HCT116 (cell line): ENCODE results near the gene MXRA7.

Experiments
- CEBPB ChIP-seq: IDR thresholded peaks from 2 replicates; pipeline ENCODE4 v1.6.1; 2012; ENCODE audit warnings: low read depth
- EGR1 ChIP-seq: IDR thresholded peaks from 2 replicates; pipeline ENCODE4 v1.6.1; 2012; ENCODE audit warnings: low read depth
- ELF1 ChIP-seq: IDR thresholded peaks from 2 replicates; pipeline ENCODE4 v1.6.1; 2012; ENCODE audit warnings: low read depth, borderline replicate concordance
- EZH2 ChIP-seq: fragments of 200-600 bp; sonication (generic); IDR thresholded peaks from 2 replicates; pipeline ENCODE4 v1.6.1; 2017; ENCODE audit warnings: antibody characterized with exemption, mixed run types
- POLR2A ChIP-seq: IDR thresholded peaks from 2 replicates; pipeline ENCODE4 v1.7.0; 2011; ENCODE audit warnings: borderline replicate concordance; ENCODE audit not compliant: insufficient read depth, insufficient read length; ENCODE audit errors: extremely low read depth
- RAD21 ChIP-seq: IDR thresholded peaks from 2 replicates; pipeline ENCODE4 v1.6.1; 2012; ENCODE audit warnings: low read depth, mild to moderate bottlenecking
- SRF ChIP-seq: IDR thresholded peaks from 2 replicates; pipeline ENCODE4 v1.6.1; 2012; ENCODE audit warnings: low read depth
- TF ChIP-seq, protein P1 (sequence below), 3 experiments: fragments of 200-600 bp in 1 of 3; sonication (generic) in 1 of 3; IDR thresholded peaks in 2 of 3; conservative IDR thresholded peaks in 1 of 3; 2 replicates each; pipeline ENCODE4 v1.5.1; 2012 to 2017; ENCODE audit warnings: low read depth in 2 of 3, low read length in 2 of 3, antibody characterized with exemption in 1 of 3, borderline replicate concordance in 1 of 3, control low read depth in 1 of 3, mild to moderate bottlenecking in 1 of 3, mixed read lengths in 1 of 3, mixed run types in 1 of 3, moderate library complexity in 1 of 3; ENCODE audit not compliant: insufficient read depth in 1 of 3
- TF ChIP-seq, protein P2 (sequence below): IDR thresholded peaks from 2 replicates; pipeline ENCODE4 v1.6.1; 2012
- TF ChIP-seq, protein P3 (sequence below): IDR thresholded peaks from 2 replicates; pipeline ENCODE4 v1.6.1; 2012; ENCODE audit warnings: low read depth
- TF ChIP-seq, protein P4 (sequence below): IDR thresholded peaks from 2 replicates; pipeline ENCODE4 v1.6.1; 2011; ENCODE audit warnings: mild to moderate bottlenecking, low read length, moderate library complexity; ENCODE audit not compliant: insufficient replicate concordance; ENCODE audit errors: extremely low read depth
- TF ChIP-seq, protein P5 (sequence below): IDR thresholded peaks from 2 replicates; pipeline ENCODE4 v1.6.1; 2012

DNA sequence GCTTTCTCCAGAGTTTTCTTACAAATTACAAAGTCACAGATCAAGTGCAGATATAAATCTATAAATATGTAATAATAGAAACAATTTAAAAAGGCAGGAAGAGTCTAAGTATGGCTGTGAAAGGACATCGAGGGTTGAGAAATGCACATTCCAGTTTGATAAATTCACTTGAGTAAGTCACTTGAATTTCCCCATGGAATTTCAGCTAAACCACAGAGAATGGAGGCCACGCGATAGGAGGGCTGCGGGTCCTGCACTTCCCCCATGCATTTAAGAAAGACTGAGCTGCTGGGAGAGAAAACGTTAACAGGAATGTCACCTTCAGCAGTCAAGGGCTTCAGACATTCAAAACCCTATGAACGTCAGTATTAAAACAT lies 6.1 kb upstream of the MXRA7 start:
- TF ChIP-seq, protein P1, sequence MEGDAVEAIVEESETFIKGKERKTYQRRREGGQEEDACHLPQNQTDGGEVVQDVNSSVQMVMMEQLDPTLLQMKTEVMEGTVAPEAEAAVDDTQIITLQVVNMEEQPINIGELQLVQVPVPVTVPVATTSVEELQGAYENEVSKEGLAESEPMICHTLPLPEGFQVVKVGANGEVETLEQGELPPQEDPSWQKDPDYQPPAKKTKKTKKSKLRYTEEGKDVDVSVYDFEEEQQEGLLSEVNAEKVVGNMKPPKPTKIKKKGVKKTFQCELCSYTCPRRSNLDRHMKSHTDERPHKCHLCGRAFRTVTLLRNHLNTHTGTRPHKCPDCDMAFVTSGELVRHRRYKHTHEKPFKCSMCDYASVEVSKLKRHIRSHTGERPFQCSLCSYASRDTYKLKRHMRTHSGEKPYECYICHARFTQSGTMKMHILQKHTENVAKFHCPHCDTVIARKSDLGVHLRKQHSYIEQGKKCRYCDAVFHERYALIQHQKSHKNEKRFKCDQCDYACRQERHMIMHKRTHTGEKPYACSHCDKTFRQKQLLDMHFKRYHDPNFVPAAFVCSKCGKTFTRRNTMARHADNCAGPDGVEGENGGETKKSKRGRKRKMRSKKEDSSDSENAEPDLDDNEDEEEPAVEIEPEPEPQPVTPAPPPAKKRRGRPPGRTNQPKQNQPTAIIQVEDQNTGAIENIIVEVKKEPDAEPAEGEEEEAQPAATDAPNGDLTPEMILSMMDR (IDR thresholded peaks at IDR 0.05 in 2 of 3, conservative IDR thresholded peaks at IDR 0.05 in 1 of 3; ENCODE audit: borderline replicate concordance in 1 of 3, insufficient read depth in 1 of 3, low read depth in 2 of 3, low read length in 2 of 3): no peak
- TF ChIP-seq POLR2A (no peak), SRF (no peak), EGR1 (no peak), ELF1 (no peak), CEBPB (no peak), EZH2 (no peak), RAD21 (no peak)
- TF ChIP-seq, protein P2, sequence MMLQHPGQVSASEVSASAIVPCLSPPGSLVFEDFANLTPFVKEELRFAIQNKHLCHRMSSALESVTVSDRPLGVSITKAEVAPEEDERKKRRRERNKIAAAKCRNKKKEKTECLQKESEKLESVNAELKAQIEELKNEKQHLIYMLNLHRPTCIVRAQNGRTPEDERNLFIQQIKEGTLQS: no peak
- TF ChIP-seq, protein P3, sequence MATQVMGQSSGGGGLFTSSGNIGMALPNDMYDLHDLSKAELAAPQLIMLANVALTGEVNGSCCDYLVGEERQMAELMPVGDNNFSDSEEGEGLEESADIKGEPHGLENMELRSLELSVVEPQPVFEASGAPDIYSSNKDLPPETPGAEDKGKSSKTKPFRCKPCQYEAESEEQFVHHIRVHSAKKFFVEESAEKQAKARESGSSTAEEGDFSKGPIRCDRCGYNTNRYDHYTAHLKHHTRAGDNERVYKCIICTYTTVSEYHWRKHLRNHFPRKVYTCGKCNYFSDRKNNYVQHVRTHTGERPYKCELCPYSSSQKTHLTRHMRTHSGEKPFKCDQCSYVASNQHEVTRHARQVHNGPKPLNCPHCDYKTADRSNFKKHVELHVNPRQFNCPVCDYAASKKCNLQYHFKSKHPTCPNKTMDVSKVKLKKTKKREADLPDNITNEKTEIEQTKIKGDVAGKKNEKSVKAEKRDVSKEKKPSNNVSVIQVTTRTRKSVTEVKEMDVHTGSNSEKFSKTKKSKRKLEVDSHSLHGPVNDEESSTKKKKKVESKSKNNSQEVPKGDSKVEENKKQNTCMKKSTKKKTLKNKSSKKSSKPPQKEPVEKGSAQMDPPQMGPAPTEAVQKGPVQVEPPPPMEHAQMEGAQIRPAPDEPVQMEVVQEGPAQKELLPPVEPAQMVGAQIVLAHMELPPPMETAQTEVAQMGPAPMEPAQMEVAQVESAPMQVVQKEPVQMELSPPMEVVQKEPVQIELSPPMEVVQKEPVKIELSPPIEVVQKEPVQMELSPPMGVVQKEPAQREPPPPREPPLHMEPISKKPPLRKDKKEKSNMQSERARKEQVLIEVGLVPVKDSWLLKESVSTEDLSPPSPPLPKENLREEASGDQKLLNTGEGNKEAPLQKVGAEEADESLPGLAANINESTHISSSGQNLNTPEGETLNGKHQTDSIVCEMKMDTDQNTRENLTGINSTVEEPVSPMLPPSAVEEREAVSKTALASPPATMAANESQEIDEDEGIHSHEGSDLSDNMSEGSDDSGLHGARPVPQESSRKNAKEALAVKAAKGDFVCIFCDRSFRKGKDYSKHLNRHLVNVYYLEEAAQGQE: no peak
- TF ChIP-seq, protein P4, sequence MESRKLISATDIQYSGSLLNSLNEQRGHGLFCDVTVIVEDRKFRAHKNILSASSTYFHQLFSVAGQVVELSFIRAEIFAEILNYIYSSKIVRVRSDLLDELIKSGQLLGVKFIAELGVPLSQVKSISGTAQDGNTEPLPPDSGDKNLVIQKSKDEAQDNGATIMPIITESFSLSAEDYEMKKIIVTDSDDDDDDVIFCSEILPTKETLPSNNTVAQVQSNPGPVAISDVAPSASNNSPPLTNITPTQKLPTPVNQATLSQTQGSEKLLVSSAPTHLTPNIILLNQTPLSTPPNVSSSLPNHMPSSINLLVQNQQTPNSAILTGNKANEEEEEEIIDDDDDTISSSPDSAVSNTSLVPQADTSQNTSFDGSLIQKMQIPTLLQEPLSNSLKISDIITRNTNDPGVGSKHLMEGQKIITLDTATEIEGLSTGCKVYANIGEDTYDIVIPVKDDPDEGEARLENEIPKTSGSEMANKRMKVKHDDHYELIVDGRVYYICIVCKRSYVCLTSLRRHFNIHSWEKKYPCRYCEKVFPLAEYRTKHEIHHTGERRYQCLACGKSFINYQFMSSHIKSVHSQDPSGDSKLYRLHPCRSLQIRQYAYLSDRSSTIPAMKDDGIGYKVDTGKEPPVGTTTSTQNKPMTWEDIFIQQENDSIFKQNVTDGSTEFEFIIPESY: no peak
- TF ChIP-seq, protein P5, sequence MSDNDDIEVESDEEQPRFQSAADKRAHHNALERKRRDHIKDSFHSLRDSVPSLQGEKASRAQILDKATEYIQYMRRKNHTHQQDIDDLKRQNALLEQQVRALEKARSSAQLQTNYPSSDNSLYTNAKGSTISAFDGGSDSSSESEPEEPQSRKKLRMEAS: no peak
